GM23338 (cell line): ENCODE measurements around the gene SLC36A3. TPM values are rescaled to one million over a fixed set of nuclear protein-coding genes. Genes with fewer than 3 reads are reported as not detected.

Experiments used
- ATAC-seq: fragments of 200-7000 bp; cut with Tn5 transposase; 3 replicates; pipeline ENCODE4 v1.9.1; 2020
- DNase-seq: peaks from one replicate; pipeline ENCODE4 v3.0.0-alpha.2; 2015; ENCODE audit warnings: low spot score
- H2AFZ ChIP-seq: fragments of 200-600 bp; sonication (generic); 2 replicates; pipeline ENCODE4 v1.8.0; 2016; ENCODE audit warnings: antibody characterized with exemption, mild to moderate bottlenecking, moderate library complexity
- H3F3A ChIP-seq: fragments of 200-600 bp; sonication (generic); replicated peaks from 2 replicates; pipeline ENCODE4 v1.8.0; 2017; ENCODE audit warnings: antibody characterized with exemption, mixed run types, low read depth
- H3K27ac ChIP-seq: fragments of 200-600 bp; sonication (generic); 2 replicates; pipeline ENCODE4 v1.6.1; 2016; ENCODE audit warnings: low read depth
- H3K27me3 ChIP-seq: fragments of 200-600 bp; sonication (generic); 2 replicates; pipeline ENCODE4 v1.8.0; 2016; ENCODE audit warnings: mild to moderate bottlenecking, mixed run types, moderate library complexity; ENCODE audit not compliant: insufficient read depth
- H3K36me3 ChIP-seq: fragments of 200-600 bp; sonication (generic); 2 replicates; pipeline ENCODE4 v1.8.0; 2016; ENCODE audit warnings: mild to moderate bottlenecking; ENCODE audit not compliant: insufficient read depth
- H3K4me1 ChIP-seq: fragments of 200-600 bp; sonication (generic); 2 replicates; pipeline ENCODE4 v1.8.0; 2016; ENCODE audit warnings: mild to moderate bottlenecking, moderate library complexity; ENCODE audit not compliant: insufficient read depth
- H3K4me2 ChIP-seq: fragments of 200-600 bp; sonication (generic); 2 replicates; pipeline ENCODE4 v1.7.1; 2017; ENCODE audit warnings: mixed run types
- H3K4me3 ChIP-seq: fragments of 200-600 bp; sonication (generic); 2 replicates; pipeline ENCODE4 v1.6.1; 2016; ENCODE audit warnings: mixed run types
- H3K79me2 ChIP-seq: fragments of 200-600 bp; sonication (generic); replicated peaks from 2 replicates; pipeline ENCODE4 v1.8.0; 2017; ENCODE audit warnings: mild to moderate bottlenecking; ENCODE audit not compliant: insufficient read depth
- H3K9me2 ChIP-seq: fragments of 200-600 bp; sonication (generic); 2 replicates; pipeline ENCODE4 v1.8.0; 2017; ENCODE audit not compliant: insufficient read depth
- H4K20me1 ChIP-seq: fragments of 200-600 bp; sonication (generic); replicated peaks from 2 replicates; pipeline ENCODE4 v1.8.0; 2017; ENCODE audit warnings: mild to moderate bottlenecking; ENCODE audit not compliant: insufficient read depth
- H3K27ac Mint-ChIP-seq: 2 replicates; pipeline ENCODE4 v1.8.0; 2020; ENCODE audit warnings: inconsistent platforms, mild to moderate bottlenecking, moderate library complexity, mixed read lengths
- H3K27me3 Mint-ChIP-seq: 3 replicates; pipeline ENCODE4 v1.8.0; 2022; ENCODE audit warnings: low read depth, mild to moderate bottlenecking, moderate library complexity, mixed read lengths, inconsistent platforms; ENCODE audit not compliant: insufficient read depth, poor library complexity
- H3K36me3 Mint-ChIP-seq: 3 replicates; pipeline ENCODE4 v1.8.0; 2021; ENCODE audit warnings: low read depth, mild to moderate bottlenecking, inconsistent platforms, moderate library complexity, mixed read lengths
- H3K4me1 Mint-ChIP-seq: 3 replicates; pipeline ENCODE4 v1.8.0; 2020; ENCODE audit warnings: mild to moderate bottlenecking, inconsistent platforms, mixed read lengths
- H3K4me3 Mint-ChIP-seq: 3 replicates; pipeline ENCODE4 v1.8.0; 2021; ENCODE audit warnings: moderate library complexity, mild to moderate bottlenecking, inconsistent platforms, mixed read lengths
- H3K9me3 Mint-ChIP-seq: 3 replicates; pipeline ENCODE4 v1.8.0; 2020; ENCODE audit warnings: moderate library complexity, mild to moderate bottlenecking, inconsistent platforms, mixed read lengths
- CREB1 ChIP-seq: fragments of 250-450 bp; sonication (Bioruptor Pico); IDR thresholded peaks from 2 replicates; pipeline ENCODE4 v1.5.0; 2020; ENCODE audit warnings: low read depth, mild to moderate bottlenecking, moderate library complexity
- EZH2 ChIP-seq: fragments of 200-600 bp; sonication (generic); IDR thresholded peaks from one replicate; pipeline ENCODE4 v1.8.0; 2017; ENCODE audit warnings: antibody characterized with exemption, mild to moderate bottlenecking, low read depth; ENCODE audit not compliant: unreplicated experiment
- EZH2phosphoT487 ChIP-seq: fragments of 200-600 bp; sonication (generic); IDR thresholded peaks from one replicate; pipeline ENCODE4 v1.8.1; 2018; ENCODE audit warnings: antibody characterized with exemption; ENCODE audit not compliant: unreplicated experiment
- JUNB ChIP-seq: IDR thresholded peaks from one replicate; pipeline ENCODE4 v1.6.1; 2016; ENCODE audit warnings: antibody characterized with exemption; ENCODE audit not compliant: unreplicated experiment
- NANOG ChIP-seq: IDR thresholded peaks from 2 replicates; pipeline ENCODE4 v1.6.1; 2016; ENCODE audit warnings: antibody characterized with exemption, borderline replicate concordance
- POLR2AphosphoS5 ChIP-seq: IDR thresholded peaks from 2 replicates; pipeline ENCODE4 v1.6.1; 2016; ENCODE audit warnings: antibody characterized with exemption, low read depth
- STAT1 ChIP-seq: IDR thresholded peaks from one replicate; pipeline ENCODE4 v1.6.1; 2016; ENCODE audit warnings: antibody characterized with exemption; ENCODE audit not compliant: unreplicated experiment
- ZNF114 ChIP-seq: fragments of 250-450 bp; sonication (Bioruptor Pico); IDR thresholded peaks from 2 replicates; pipeline ENCODE4 v1.5.0; 2020; ENCODE audit warnings: mild to moderate bottlenecking, moderate library complexity
- ZNF331 ChIP-seq: fragments of 250-450 bp; sonication (Bioruptor Pico); IDR thresholded peaks from 2 replicates; pipeline ENCODE4 v1.5.0; 2020; ENCODE audit warnings: low read depth, mild to moderate bottlenecking, moderate library complexity
- polyA plus RNA-seq: library from polyadenylated mRNA; unstranded; fragments of >200 nt; fragmentation: Nextera tagmentation; extraction: Ambion mirVana; gene quantifications from 2 replicates; pipeline ENCODE4 v1.2.1, GENCODE V29; 2016
- total RNA-seq: library from RNA; depleted of rRNA; stranded (reverse); fragments of >200 nt; shearing (Covaris generic); gene quantifications from 2 replicates; pipeline ENCODE4 v1.2.3, GENCODE V29; 2014
- TF ChIP-seq, protein P1 (sequence below): fragments of 250-450 bp; sonication (Bioruptor Pico); IDR thresholded peaks from 2 replicates; pipeline ENCODE4 v1.5.0; 2020; ENCODE audit warnings: mild to moderate bottlenecking, moderate library complexity
- TF ChIP-seq, protein P2 (sequence below): IDR thresholded peaks from 2 replicates; pipeline ENCODE4 v1.6.1; 2016; ENCODE audit warnings: antibody characterized with exemption
- TF ChIP-seq, protein P3 (sequence below): IDR thresholded peaks from one replicate; pipeline ENCODE4 v1.6.1; 2018; ENCODE audit warnings: antibody characterized with exemption; ENCODE audit not compliant: unreplicated experiment
- TF ChIP-seq, protein P4 (sequence below), 2 experiments: fragments of 200-600 bp in 1 of 2; sonication (generic) in 1 of 2; conservative IDR thresholded peaks; 2 replicates each; pipeline versions ENCODE4 v1.5.1 to v1.6.1; 2016 to 2017; ENCODE audit warnings: antibody characterized with exemption in 2 of 2, low read depth in 2 of 2, mild to moderate bottlenecking in 2 of 2, moderate library complexity in 1 of 2

The SLC36A3 gene
- total and polyA plus RNA-seq, 2 experiments from 2014 or later: not detected

DNA sequence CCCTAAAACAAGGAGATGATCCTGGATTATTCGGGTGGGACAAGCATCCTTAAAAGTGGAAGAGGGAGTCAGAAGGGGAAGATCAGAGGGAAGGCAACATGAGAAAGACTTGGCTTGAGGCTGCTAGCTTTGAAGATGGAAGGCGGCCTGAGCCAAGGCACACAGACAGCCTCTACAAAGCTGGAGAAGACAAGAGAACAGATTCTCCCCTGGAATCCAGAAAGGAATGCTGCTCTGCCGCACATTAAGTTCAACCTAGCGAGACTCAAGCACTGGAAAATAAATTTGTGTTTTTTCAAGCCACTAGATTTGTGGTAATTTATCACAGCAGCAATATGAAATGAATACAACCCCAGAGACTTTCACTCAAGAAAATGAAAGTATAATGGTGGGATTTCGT lies 17.9 kb downstream of the SLC36A3 start:
- Mint-ChIP-seq H3K9me3 (no peaks in the 10 kb centered on the region), H3K27me3 (peaks cover 3% of the 10 kb centered on the region), H3K4me3 (no peak overlapping the region), H3K4me1 (peaks cover 9% of the 10 kb centered on the region; the same call in 2 of the 3 replicates), H3K27ac (no peak overlapping the region), H3K36me3 (no peaks in the 10 kb centered on the region)
- Histone ChIP-seq H3K36me3 (no peaks in the 10 kb centered on the region), H3K4me1 (no peaks in the 10 kb centered on the region), H4K20me1 (no peaks in the 10 kb centered on the region), H2AFZ (no peak overlapping the region), H3F3A (no peaks in the 10 kb centered on the region), H3K4me3 (no peak overlapping the region), H3K9me2 (no peaks in the 10 kb centered on the region), H3K4me2 (no peak overlapping the region), H3K27ac (no peak overlapping the region), H3K27me3 (no peaks in the 10 kb centered on the region), H3K79me2 (no peaks in the 10 kb centered on the region)
- ATAC-seq: no peak
- no peak for DNase-seq
- no peak for TF ChIP-seq ZNF114
- TF ChIP-seq, protein P1, sequence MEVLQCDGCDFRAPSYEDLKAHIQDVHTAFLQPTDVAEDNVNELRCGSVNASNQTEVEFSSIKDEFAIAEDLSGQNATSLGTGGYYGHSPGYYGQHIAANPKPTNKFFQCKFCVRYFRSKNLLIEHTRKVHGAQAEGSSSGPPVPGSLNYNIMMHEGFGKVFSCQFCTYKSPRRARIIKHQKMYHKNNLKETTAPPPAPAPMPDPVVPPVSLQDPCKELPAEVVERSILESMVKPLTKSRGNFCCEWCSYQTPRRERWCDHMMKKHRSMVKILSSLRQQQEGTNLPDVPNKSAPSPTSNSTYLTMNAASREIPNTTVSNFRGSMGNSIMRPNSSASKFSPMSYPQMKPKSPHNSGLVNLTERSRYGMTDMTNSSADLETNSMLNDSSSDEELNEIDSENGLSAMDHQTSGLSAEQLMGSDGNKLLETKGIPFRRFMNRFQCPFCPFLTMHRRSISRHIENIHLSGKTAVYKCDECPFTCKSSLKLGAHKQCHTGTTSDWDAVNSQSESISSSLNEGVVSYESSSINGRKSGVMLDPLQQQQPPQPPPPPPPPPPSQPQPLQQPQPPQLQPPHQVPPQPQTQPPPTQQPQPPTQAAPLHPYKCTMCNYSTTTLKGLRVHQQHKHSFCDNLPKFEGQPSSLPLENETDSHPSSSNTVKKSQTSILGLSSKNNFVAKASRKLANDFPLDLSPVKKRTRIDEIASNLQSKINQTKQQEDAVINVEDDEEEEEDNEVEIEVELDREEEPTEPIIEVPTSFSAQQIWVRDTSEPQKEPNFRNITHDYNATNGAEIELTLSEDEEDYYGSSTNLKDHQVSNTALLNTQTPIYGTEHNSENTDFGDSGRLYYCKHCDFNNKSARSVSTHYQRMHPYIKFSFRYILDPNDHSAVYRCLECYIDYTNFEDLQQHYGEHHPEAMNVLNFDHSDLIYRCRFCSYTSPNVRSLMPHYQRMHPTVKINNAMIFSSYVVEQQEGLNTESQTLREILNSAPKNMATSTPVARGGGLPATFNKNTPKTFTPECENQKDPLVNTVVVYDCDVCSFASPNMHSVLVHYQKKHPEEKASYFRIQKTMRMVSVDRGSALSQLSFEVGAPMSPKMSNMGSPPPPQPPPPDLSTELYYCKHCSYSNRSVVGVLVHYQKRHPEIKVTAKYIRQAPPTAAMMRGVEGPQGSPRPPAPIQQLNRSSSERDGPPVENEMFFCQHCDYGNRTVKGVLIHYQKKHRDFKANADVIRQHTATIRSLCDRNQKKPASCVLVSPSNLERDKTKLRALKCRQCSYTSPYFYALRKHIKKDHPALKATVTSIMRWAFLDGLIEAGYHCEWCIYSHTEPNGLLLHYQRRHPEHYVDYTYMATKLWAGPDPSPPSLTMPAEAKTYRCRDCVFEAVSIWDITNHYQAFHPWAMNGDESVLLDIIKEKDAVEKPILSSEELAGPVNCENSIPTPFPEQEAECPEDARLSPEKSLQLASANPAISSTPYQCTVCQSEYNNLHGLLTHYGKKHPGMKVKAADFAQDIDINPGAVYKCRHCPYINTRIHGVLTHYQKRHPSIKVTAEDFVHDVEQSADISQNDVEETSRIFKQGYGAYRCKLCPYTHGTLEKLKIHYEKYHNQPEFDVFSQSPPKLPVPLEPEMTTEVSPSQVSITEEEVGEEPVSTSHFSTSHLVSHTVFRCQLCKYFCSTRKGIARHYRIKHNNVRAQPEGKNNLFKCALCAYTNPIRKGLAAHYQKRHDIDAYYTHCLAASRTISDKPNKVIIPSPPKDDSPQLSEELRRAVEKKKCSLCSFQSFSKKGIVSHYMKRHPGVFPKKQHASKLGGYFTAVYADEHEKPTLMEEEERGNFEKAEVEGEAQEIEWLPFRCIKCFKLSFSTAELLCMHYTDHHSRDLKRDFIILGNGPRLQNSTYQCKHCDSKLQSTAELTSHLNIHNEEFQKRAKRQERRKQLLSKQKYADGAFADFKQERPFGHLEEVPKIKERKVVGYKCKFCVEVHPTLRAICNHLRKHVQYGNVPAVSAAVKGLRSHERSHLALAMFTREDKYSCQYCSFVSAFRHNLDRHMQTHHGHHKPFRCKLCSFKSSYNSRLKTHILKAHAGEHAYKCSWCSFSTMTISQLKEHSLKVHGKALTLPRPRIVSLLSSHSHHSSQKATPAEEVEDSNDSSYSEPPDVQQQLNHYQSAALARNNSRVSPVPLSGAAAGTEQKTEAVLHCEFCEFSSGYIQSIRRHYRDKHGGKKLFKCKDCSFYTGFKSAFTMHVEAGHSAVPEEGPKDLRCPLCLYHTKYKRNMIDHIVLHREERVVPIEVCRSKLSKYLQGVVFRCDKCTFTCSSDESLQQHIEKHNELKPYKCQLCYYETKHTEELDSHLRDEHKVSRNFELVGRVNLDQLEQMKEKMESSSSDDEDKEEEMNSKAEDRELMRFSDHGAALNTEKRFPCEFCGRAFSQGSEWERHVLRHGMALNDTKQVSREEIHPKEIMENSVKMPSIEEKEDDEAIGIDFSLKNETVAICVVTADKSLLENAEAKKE (CRISPR knock-in tag): no peak
- no peak for TF ChIP-seq CREB1 (CRISPR knock-in tag)
- TF ChIP-seq STAT1: no peak
- TF ChIP-seq EZH2phosphoT487: no peak
- TF ChIP-seq NANOG: no peak
- TF ChIP-seq ZNF331: no peak
- TF ChIP-seq, protein P2, sequence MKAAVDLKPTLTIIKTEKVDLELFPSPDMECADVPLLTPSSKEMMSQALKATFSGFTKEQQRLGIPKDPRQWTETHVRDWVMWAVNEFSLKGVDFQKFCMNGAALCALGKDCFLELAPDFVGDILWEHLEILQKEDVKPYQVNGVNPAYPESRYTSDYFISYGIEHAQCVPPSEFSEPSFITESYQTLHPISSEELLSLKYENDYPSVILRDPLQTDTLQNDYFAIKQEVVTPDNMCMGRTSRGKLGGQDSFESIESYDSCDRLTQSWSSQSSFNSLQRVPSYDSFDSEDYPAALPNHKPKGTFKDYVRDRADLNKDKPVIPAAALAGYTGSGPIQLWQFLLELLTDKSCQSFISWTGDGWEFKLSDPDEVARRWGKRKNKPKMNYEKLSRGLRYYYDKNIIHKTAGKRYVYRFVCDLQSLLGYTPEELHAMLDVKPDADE: no peak
- TF ChIP-seq, protein P3, sequence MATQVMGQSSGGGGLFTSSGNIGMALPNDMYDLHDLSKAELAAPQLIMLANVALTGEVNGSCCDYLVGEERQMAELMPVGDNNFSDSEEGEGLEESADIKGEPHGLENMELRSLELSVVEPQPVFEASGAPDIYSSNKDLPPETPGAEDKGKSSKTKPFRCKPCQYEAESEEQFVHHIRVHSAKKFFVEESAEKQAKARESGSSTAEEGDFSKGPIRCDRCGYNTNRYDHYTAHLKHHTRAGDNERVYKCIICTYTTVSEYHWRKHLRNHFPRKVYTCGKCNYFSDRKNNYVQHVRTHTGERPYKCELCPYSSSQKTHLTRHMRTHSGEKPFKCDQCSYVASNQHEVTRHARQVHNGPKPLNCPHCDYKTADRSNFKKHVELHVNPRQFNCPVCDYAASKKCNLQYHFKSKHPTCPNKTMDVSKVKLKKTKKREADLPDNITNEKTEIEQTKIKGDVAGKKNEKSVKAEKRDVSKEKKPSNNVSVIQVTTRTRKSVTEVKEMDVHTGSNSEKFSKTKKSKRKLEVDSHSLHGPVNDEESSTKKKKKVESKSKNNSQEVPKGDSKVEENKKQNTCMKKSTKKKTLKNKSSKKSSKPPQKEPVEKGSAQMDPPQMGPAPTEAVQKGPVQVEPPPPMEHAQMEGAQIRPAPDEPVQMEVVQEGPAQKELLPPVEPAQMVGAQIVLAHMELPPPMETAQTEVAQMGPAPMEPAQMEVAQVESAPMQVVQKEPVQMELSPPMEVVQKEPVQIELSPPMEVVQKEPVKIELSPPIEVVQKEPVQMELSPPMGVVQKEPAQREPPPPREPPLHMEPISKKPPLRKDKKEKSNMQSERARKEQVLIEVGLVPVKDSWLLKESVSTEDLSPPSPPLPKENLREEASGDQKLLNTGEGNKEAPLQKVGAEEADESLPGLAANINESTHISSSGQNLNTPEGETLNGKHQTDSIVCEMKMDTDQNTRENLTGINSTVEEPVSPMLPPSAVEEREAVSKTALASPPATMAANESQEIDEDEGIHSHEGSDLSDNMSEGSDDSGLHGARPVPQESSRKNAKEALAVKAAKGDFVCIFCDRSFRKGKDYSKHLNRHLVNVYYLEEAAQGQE: no peak
- TF ChIP-seq, protein P4, sequence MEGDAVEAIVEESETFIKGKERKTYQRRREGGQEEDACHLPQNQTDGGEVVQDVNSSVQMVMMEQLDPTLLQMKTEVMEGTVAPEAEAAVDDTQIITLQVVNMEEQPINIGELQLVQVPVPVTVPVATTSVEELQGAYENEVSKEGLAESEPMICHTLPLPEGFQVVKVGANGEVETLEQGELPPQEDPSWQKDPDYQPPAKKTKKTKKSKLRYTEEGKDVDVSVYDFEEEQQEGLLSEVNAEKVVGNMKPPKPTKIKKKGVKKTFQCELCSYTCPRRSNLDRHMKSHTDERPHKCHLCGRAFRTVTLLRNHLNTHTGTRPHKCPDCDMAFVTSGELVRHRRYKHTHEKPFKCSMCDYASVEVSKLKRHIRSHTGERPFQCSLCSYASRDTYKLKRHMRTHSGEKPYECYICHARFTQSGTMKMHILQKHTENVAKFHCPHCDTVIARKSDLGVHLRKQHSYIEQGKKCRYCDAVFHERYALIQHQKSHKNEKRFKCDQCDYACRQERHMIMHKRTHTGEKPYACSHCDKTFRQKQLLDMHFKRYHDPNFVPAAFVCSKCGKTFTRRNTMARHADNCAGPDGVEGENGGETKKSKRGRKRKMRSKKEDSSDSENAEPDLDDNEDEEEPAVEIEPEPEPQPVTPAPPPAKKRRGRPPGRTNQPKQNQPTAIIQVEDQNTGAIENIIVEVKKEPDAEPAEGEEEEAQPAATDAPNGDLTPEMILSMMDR (conservative IDR thresholded peaks at IDR 0.05; ENCODE audit: low read depth in 2 of 2): no peak
- no peak for TF ChIP-seq POLR2AphosphoS5
- no peak for TF ChIP-seq JUNB
- no peak for TF ChIP-seq EZH2
